K562 (cell line): ENCODE results near the gene OR8B12. TPM values are rescaled to one million over a fixed set of nuclear protein-coding genes. Genes with fewer than 3 reads are reported as not detected.
A peak's percentile ranks its signal among the peaks of the same experiment; 100 is the strongest.

Experiments used
- ATAC-seq: fragments of 200-7000 bp; cut with Tn5 transposase; 3 replicates; pipeline ENCODE4 v1.9.1; 2020; ENCODE audit warnings: moderate library complexity
- BruUV-seq: library from RNA; stranded (reverse); fragments of 400-500 nt; replicated peaks from 2 replicates; lab custom pipeline; 2021; lab: Mats Ljungman, UMichigan
- CTCF ChIA-PET: fragments of 300-600 bp; formaldehyde crosslinking; extraction: SDS; loops from one replicate; lab custom pipeline; 2021; ENCODE audit warnings: low intra/inter-chr PET ratio; lab: Yijun Ruan, JAX
- POLR2A ChIA-PET: fragments of 300-600, 350-650 bp; sonication (Branson Sonifier 250); formaldehyde crosslinking; extraction: SDS; loops from one replicate; lab custom pipeline; 2021; ENCODE audit warnings: antibody characterized with exemption, inconsistent platforms; lab: Yijun Ruan, JAX
- DNase-seq, 4 experiments: peaks; one replicate each; pipeline versions ENCODE4 v3.0.0 to v3.0.0-alpha.2; 2011 to 2018; ENCODE audit warnings: low spot score in 3 of 4, mixed read lengths in 3 of 4; ENCODE audit errors: extremely low read depth in 1 of 4
- FAIRE-seq: peaks from 2 replicates; lab custom pipeline; 2011; peaks lifted over from hg19 to GRCh38; lab: Jason Lieb, UNC
- H2AFZ ChIP-seq: 2 replicates; pipeline ENCODE4 v1.6.0; 2011; ENCODE audit warnings: low read depth, low read length, control low read depth, inconsistent platforms
- H3K27ac ChIP-seq: fragments of 200-600 bp; 3 replicates; pipeline ENCODE4 v1.8.0; 2011; ENCODE audit warnings: low read depth, mild to moderate bottlenecking, control low read depth, inconsistent platforms, low read length, moderate library complexity, mixed read lengths; ENCODE audit errors: extremely low read depth
- H3K27me3 ChIP-seq, 2 experiments: fragments of 300-600 bp in 1 of 2; 2 replicates in 1 of 2; 3 replicates in 1 of 2; pipeline versions ENCODE4 v1.6.0 to v1.8.0; 2011; ENCODE audit warnings: inconsistent platforms in 2 of 2, low read length in 2 of 2, mild to moderate bottlenecking in 1 of 2, mixed read lengths in 1 of 2, moderate library complexity in 1 of 2; ENCODE audit not compliant: control insufficient read depth in 2 of 2, insufficient read depth in 2 of 2
- H3K36me3 ChIP-seq: fragments of 300-600 bp; 3 replicates; pipeline ENCODE4 v1.8.0; 2011; ENCODE audit warnings: mild to moderate bottlenecking, low read length, inconsistent platforms; ENCODE audit not compliant: control insufficient read depth, insufficient read depth
- H3K4me1 ChIP-seq, 2 experiments: fragments of 200-600 bp in 1 of 2; replicated peaks in 1 of 2; 2 replicates in 1 of 2; 3 replicates in 1 of 2; pipeline versions ENCODE4 v1.5.1 to v1.8.0; 2011; ENCODE audit warnings: inconsistent platforms in 2 of 2, low read length in 2 of 2, mild to moderate bottlenecking in 1 of 2, mixed read lengths in 1 of 2, moderate library complexity in 1 of 2; ENCODE audit not compliant: control insufficient read depth in 2 of 2, insufficient read depth in 2 of 2
- H3K4me2 ChIP-seq: 2 replicates; pipeline ENCODE4 v1.6.1; 2011; ENCODE audit warnings: low read length, control low read depth, inconsistent platforms, mixed read lengths; ENCODE audit not compliant: insufficient read depth
- H3K4me3 ChIP-seq: fragments of 200-600 bp; sonication (generic), shearing (Covaris generic); 2 replicates; pipeline ENCODE4 v1.5.1; 2016; ENCODE audit warnings: control low read depth, inconsistent platforms
- H3K79me2 ChIP-seq: fragments of 200-600 bp; 3 replicates; pipeline ENCODE4 v1.8.0; 2011; ENCODE audit warnings: low read length, inconsistent platforms; ENCODE audit not compliant: control insufficient read depth, insufficient read depth
- H3K9ac ChIP-seq, 2 experiments: 2 replicates each; pipeline versions ENCODE4 v1.6.0 to v1.6.1; 2011; ENCODE audit warnings: low read depth in 2 of 2, low read length in 2 of 2, control low read depth in 1 of 2, inconsistent platforms in 1 of 2, mild to moderate bottlenecking in 1 of 2, mixed read lengths in 1 of 2; ENCODE audit not compliant: insufficient read depth in 1 of 2
- H3K9me1 ChIP-seq: one replicate; pipeline ENCODE4 v1.6.0; 2011; ENCODE audit warnings: inconsistent platforms, mild to moderate bottlenecking, low read length, moderate library complexity; ENCODE audit not compliant: control insufficient read depth, insufficient read depth
- H3K9me3 ChIP-seq: replicated peaks from 2 replicates; pipeline ENCODE4 v1.5.1; 2011; ENCODE audit warnings: low read depth, low read length, inconsistent platforms; ENCODE audit not compliant: control insufficient read depth, insufficient read depth
- H4K20me1 ChIP-seq: replicated peaks from 2 replicates; pipeline ENCODE4 v1.6.1; 2011; ENCODE audit warnings: low read length, inconsistent platforms, mixed read lengths; ENCODE audit not compliant: control insufficient read depth, insufficient read depth
- CREBBP ChIP-seq: IDR thresholded peaks from one replicate; pipeline ENCODE4 v1.6.1; 2012; ENCODE audit warnings: low read depth, mild to moderate bottlenecking, control low read depth, inconsistent platforms, low read length
- ETS2 ChIP-seq: IDR thresholded peaks from 2 replicates; pipeline ENCODE4 v1.6.1; 2016; ENCODE audit warnings: borderline replicate concordance, missing genetic modification characterization, mild to moderate bottlenecking, moderate library complexity, missing compliant biosample characterization; ENCODE audit not compliant: poor library complexity, severe bottlenecking
- FUS ChIP-seq: fragments of 200-400 bp; formaldehyde crosslinking; optimal IDR thresholded peaks from 2 replicates; pipeline ENCODE3; 2017; ENCODE audit warnings: low read depth, low read length
- KLF10 ChIP-seq: fragments of 250-450 bp; sonication (Bioruptor Pico); IDR thresholded peaks from 2 replicates; pipeline ENCODE4 v1.6.1; 2021; ENCODE audit warnings: matching md5 sums
- MXI1 ChIP-seq: IDR thresholded peaks from 2 replicates; pipeline ENCODE4 v1.6.1; 2011; ENCODE audit warnings: low read depth, mild to moderate bottlenecking, improper control_type of control experiment, low read length
- NFIC ChIP-seq: fragments of 450-650 bp; IDR thresholded peaks from 2 replicates; pipeline ENCODE4 v1.6.1; 2017; ENCODE audit warnings: mild to moderate bottlenecking, inconsistent platforms
- NR3C1 ChIP-seq: sonication (generic); formaldehyde crosslinking; IDR thresholded peaks from 2 replicates; pipeline ENCODE4 v1.8.1; 2022; ENCODE audit warnings: missing genetic modification reagents
- RAD21 ChIP-seq, 2 experiments: fragments of 250-450 bp in 1 of 2; fragments of 450-650 bp in 1 of 2; sonication (Bioruptor Pico) in 1 of 2; formaldehyde crosslinking in 1 of 2; IDR thresholded peaks in 1 of 2; conservative IDR thresholded peaks in 1 of 2; 2 replicates each; pipeline versions ENCODE4 v1.4.0 to v1.8.0; 2020 to 2022; ENCODE audit warnings: mild to moderate bottlenecking in 2 of 2, moderate library complexity in 1 of 2
- RCOR1 ChIP-seq, 2 experiments: IDR thresholded peaks; 2 replicates each; pipeline ENCODE4 v1.6.1; 2012; ENCODE audit warnings: low read depth in 2 of 2, low read length in 2 of 2, borderline replicate concordance in 1 of 2, improper control_type of control experiment in 1 of 2
- SMC3 ChIP-seq: conservative IDR thresholded peaks from 2 replicates; pipeline ENCODE4 v1.6.1; 2011; ENCODE audit warnings: low read depth, low read length, improper control_type of control experiment; ENCODE audit not compliant: insufficient read depth
- ZNF561 ChIP-seq: fragments of 450-650 bp; formaldehyde crosslinking; conservative IDR thresholded peaks from 2 replicates; pipeline ENCODE4 v1.4.0; 2020; ENCODE audit warnings: mild to moderate bottlenecking, moderate library complexity
- WGBS: fragments of 100-300 bp; shearing (Covaris generic); methylation state at CpG from one replicate; pipeline ENCODE4 v1.1.6; 2016; ENCODE audit warnings: low coverage, mixed read lengths; ENCODE audit not compliant: insufficient coverage; ENCODE audit errors: missing lambda C conversion rate; 5-methylcytosine and 5-hydroxymethylcytosine counted together
- in situ Hi-C: fragments of 300-500 bp; cut with MboI; formaldehyde crosslinking; loops from 4 replicates; pipeline ENCODE4 v1.15.0; 2018; ENCODE audit warnings: inconsistent platforms, mixed read lengths
- intact Hi-C: fragments of 100-400 bp; cut with micrococcal nuclease; formaldehyde crosslinking; loops from 2 replicates; pipeline ENCODE4 v1.14.2; 2022
- polyA plus RNA-seq, 8 experiments: library from polyadenylated mRNA; depleted of rRNA in 4 of 8; stranded (reverse) in 5 of 8; unstranded in 3 of 8; fragments of >200 nt; fragmentation: Nextera tagmentation in 2 of 8; fragmentation: Illumina TruSeq in 1 of 8; extraction: Ambion mirVana in 2 of 8; extraction: Trizol in 1 of 8; gene quantifications; 2 replicates each; pipeline versions ENCODE4 v1.2.1 to v1.2.3, GENCODE V29; 2011 to 2014; ENCODE audit warnings: inconsistent platforms in 1 of 8, missing spikeins in 1 of 8
- total RNA-seq, 7 experiments: library from RNA; depleted of rRNA in 6 of 7; stranded (reverse); fragments of >200 nt in 6 of 7; fragmentation: Illumina TruSeq in 2 of 7; extraction: Trizol in 2 of 7; gene quantifications; 2 replicates each; pipeline versions ENCODE4 v1.2.1 to v1.2.3, GENCODE V29; 2011 to 2021; ENCODE audit warnings: low replicate concordance in 1 of 7
- TF ChIP-seq, protein P1 (sequence below): conservative IDR thresholded peaks from 2 replicates; pipeline ENCODE4 v1.6.1; 2011; ENCODE audit warnings: low read depth, mild to moderate bottlenecking, low read length; ENCODE audit not compliant: control insufficient read depth
- TF ChIP-seq, protein P2 (sequence below): fragments of 450-650 bp; IDR thresholded peaks from 2 replicates; pipeline ENCODE4 v1.6.1; 2017; ENCODE audit warnings: mild to moderate bottlenecking, moderate library complexity
- TF ChIP-seq, protein P3 (sequence below): fragments of 450-650 bp; formaldehyde crosslinking; IDR thresholded peaks from 2 replicates; pipeline ENCODE4 v1.4.0; 2020; ENCODE audit warnings: mild to moderate bottlenecking, moderate library complexity
- TF ChIP-seq, protein P4 (sequence below), 3 experiments: IDR thresholded peaks in 2 of 3; conservative IDR thresholded peaks in 1 of 3; 2 replicates each; pipeline ENCODE4 v1.5.1; 2011 to 2012; ENCODE audit warnings: low read length in 3 of 3, mild to moderate bottlenecking in 3 of 3, control low read depth in 2 of 3, improper control_type of control experiment in 1 of 3, inconsistent platforms in 1 of 3, low read depth in 1 of 3, mixed read lengths in 1 of 3, moderate library complexity in 1 of 3; ENCODE audit not compliant: insufficient read depth in 2 of 3

Gene OR8B12
- total and polyA plus RNA-seq, 9 of the 15 experiments (the other 6 are each of a cell fraction or from before 2014, with no cell fraction given), result 0.06 TPM; not detected in 8

DNA sequence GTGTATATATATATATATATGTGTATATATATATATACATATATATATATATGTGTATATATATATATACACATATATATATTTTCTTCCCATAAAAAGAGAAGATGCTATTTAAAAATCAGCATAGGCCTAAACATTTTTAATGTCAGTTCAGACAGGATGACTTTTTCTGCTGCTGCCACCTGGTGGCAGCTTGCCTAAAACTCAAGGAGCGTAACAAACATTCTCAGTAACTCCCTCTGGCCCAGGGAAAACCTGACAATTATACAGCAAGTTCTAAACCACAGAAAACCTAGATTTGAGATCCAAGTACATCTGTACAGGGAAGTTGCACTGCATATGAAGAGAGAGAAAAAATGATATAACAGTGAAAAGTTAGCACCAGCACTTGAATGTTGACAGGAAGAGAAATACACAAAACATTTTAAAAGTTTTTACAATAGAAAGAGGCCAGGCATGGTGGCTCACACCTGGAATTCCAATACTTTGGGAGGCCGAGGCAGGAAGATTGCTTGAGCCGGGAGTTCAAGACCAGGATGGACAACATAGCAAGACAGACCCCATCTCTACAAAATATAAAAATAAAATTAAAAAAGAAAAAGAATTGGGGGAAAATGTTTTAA is 42.9 kb upstream of the OR8B12 start:
- peak; percentile 25 to 75 (median 41) for DNase-seq
- Histone ChIP-seq H3K9ac (no peak overlapping the region), H3K27ac (no peak overlapping the region), H2AFZ (no peak overlapping the region), H3K9me1 (no peaks in the 10 kb centered on the region), H3K27me3 (no peaks in the 10 kb centered on the region), H3K4me1 (peaks cover 0 to 5% of the 10 kb centered on the region in 2 experiments; a peak in 2 of 5 replicates), H3K4me2 (no peak overlapping the region), H4K20me1 (no peaks in the 10 kb centered on the region), H3K36me3 (no peaks in the 10 kb centered on the region), H3K9me3 (no peaks in the 10 kb centered on the region), H3K79me2 (no peaks in the 10 kb centered on the region), H3K4me3 (no peak overlapping the region)
- CTCF ChIA-PET, result interaction anchor here (0.7 to 1.6 kb wide), 7 partner anchors 121 to 516 kb away, joined by 3 to 9 read pairs (median 3); no protein-coding TSS in a partner anchor
- BruUV-seq, result no TSS peak
- in situ Hi-C loops (loop anchor here (5.0 to 25.0 kb wide), 2 partner anchors 169 to 524 kb away; no protein-coding TSS in a partner anchor), intact Hi-C loops (loop anchor here (1.0 to 10.0 kb wide), 3 partner anchors 171 to 518 kb away; no protein-coding TSS in a partner anchor)
- peak; percentile 84 for ATAC-seq
- WGBS, result 2% methylated on average over 3 of the region's 3 CpGs
- peak; percentile 84 for FAIRE-seq
- POLR2A ChIA-PET, result no interaction called here
- TF ChIP-seq ETS2 (tag) (no peak), CREBBP (no peak), NFIC (no peak), RCOR1 (IDR thresholded peaks at IDR 0.05; ENCODE audit: borderline replicate concordance in 1 of 2, low read depth in 2 of 2, low read length in 2 of 2) (no peak), MXI1 (no peak), RAD21 (CRISPR knock-in tag; conservative IDR thresholded peaks at IDR 0.05 in 1 of 2, IDR thresholded peaks at IDR 0.05 in 1 of 2) (peak; percentile 68 to 73), KLF10 (no peak), SMC3 (peak; percentile 59; the same call in 1 of the 2 replicates), ZNF561 (no peak), FUS (no peak), NR3C1 (CRISPR knock-in tag) (no peak)
- TF ChIP-seq, protein P1, sequence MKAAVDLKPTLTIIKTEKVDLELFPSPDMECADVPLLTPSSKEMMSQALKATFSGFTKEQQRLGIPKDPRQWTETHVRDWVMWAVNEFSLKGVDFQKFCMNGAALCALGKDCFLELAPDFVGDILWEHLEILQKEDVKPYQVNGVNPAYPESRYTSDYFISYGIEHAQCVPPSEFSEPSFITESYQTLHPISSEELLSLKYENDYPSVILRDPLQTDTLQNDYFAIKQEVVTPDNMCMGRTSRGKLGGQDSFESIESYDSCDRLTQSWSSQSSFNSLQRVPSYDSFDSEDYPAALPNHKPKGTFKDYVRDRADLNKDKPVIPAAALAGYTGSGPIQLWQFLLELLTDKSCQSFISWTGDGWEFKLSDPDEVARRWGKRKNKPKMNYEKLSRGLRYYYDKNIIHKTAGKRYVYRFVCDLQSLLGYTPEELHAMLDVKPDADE, result no peak
- TF ChIP-seq, protein P2, sequence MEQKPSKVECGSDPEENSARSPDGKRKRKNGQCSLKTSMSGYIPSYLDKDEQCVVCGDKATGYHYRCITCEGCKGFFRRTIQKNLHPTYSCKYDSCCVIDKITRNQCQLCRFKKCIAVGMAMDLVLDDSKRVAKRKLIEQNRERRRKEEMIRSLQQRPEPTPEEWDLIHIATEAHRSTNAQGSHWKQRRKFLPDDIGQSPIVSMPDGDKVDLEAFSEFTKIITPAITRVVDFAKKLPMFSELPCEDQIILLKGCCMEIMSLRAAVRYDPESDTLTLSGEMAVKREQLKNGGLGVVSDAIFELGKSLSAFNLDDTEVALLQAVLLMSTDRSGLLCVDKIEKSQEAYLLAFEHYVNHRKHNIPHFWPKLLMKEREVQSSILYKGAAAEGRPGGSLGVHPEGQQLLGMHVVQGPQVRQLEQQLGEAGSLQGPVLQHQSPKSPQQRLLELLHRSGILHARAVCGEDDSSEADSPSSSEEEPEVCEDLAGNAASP, result no peak
- TF ChIP-seq, protein P3, sequence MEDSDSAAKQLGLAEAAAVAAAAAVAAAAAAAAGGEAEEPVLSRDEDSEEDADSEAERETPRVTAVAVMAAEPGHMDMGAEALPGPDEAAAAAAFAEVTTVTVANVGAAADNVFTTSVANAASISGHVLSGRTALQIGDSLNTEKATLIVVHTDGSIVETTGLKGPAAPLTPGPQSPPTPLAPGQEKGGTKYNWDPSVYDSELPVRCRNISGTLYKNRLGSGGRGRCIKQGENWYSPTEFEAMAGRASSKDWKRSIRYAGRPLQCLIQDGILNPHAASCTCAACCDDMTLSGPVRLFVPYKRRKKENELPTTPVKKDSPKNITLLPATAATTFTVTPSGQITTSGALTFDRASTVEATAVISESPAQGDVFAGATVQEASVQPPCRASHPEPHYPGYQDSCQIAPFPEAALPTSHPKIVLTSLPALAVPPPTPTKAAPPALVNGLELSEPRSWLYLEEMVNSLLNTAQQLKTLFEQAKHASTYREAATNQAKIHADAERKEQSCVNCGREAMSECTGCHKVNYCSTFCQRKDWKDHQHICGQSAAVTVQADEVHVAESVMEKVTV (CRISPR knock-in tag), result 0 out of 2 replicates have a peak, but pooled peaks have one; percentile 29
- TF ChIP-seq, protein P4, sequence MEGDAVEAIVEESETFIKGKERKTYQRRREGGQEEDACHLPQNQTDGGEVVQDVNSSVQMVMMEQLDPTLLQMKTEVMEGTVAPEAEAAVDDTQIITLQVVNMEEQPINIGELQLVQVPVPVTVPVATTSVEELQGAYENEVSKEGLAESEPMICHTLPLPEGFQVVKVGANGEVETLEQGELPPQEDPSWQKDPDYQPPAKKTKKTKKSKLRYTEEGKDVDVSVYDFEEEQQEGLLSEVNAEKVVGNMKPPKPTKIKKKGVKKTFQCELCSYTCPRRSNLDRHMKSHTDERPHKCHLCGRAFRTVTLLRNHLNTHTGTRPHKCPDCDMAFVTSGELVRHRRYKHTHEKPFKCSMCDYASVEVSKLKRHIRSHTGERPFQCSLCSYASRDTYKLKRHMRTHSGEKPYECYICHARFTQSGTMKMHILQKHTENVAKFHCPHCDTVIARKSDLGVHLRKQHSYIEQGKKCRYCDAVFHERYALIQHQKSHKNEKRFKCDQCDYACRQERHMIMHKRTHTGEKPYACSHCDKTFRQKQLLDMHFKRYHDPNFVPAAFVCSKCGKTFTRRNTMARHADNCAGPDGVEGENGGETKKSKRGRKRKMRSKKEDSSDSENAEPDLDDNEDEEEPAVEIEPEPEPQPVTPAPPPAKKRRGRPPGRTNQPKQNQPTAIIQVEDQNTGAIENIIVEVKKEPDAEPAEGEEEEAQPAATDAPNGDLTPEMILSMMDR (IDR thresholded peaks at IDR 0.05 in 2 of 3, conservative IDR thresholded peaks at IDR 0.05 in 1 of 3; ENCODE audit: insufficient read depth in 2 of 3, low read depth in 1 of 3, low read length in 3 of 3), result peak; percentile 66 to 71 (median 67)
